Colonic mucosa (tissue), 4 donors: ENCODE measurements around the gene PDCD6IP. TPM values are rescaled to one million over a fixed set of nuclear protein-coding genes. Genes with fewer than 3 reads are reported as not detected.

ENCODE experiments used
- DNase-seq: peaks from one replicate; pipeline ENCODE4 v3.0.0-alpha.2; 2020
- H3K27ac ChIP-seq: fragments of 200-600 bp; one replicate; pipeline ENCODE4 v1.8.0; 2021
- H3K27me3 ChIP-seq: fragments of 200-600 bp; one replicate; pipeline ENCODE4 v1.8.0; 2021
- H3K36me3 ChIP-seq: fragments of 200-600 bp; one replicate; pipeline ENCODE4 v1.8.0; 2021
- H3K4me1 ChIP-seq: fragments of 200-600 bp; one replicate; pipeline ENCODE4 v1.8.0; 2021; ENCODE audit warnings: mild to moderate bottlenecking
- H3K4me3 ChIP-seq: fragments of 200-600 bp; one replicate; pipeline ENCODE4 v1.8.0; 2021
- H3K9ac ChIP-seq, 2 donors: one replicate each; pipeline ENCODE4 v1.7.0; 2013; ENCODE audit warnings: control low read depth in 2 of 2, low read depth in 2 of 2, low read length in 2 of 2
- H3K9me3 ChIP-seq: fragments of 200-600 bp; one replicate; pipeline ENCODE4 v1.8.0; 2021
- intact Hi-C: fragments of 100-400 bp; cut with DNase I; formaldehyde crosslinking; loops from one replicate; pipeline ENCODE4 v1.14.1; 2022
- total RNA-seq, 2 donors: library from RNA; stranded (reverse); fragmentation: NEBNext Ultra II Directional in 1 of 2; extraction: Animal tissue kit (Norgen Biotek cat#: 25700) in 1 of 2; gene quantifications; one replicate each; pipeline ENCODE4 v1.2.1, GENCODE V29; 2021
- TF ChIP-seq, protein P1 (sequence below): fragments of 200-600 bp; IDR thresholded peaks from one replicate; pipeline ENCODE4 v1.8.0; 2022; ENCODE audit warnings: antibody characterized with exemption, mild to moderate bottlenecking
- donor health status: healthy.
- donor health status: DM: no; HTN: no; CAD: no.
- donor health status: DM: no; HTN: no; CAD: no.

Gene PDCD6IP
- total RNA-seq, 2 donors from 2014 or later, result 388 to 492 TPM

DNA sequence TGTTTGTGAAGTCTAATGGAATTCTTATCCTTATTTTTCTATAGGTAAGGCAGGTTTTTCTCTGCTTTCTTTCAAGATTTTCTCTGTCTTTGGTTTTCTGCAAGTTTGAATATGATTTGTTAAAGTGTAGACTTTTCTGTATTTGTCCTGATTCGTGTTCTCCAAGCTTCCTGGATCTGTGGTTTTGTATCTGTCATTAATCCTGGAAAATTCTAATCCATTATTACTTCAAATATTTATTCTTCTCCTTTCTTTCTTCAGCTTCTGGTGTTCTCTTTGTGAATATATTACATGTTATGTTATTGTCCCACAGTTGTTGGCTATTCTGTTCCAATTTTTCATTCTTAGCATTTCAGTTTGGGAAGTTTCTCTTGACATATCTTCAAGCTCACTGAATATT is 76.4 kb downstream of the PDCD6IP start:
- Histone ChIP-seq H3K4me3 (no peak overlapping the region), H3K4me1 (no peaks in the 10 kb centered on the region), H3K9me3 (no peaks in the 10 kb centered on the region), H3K36me3 (no peaks in the 10 kb centered on the region), H3K27ac (no peak overlapping the region), H3K27me3 (no peaks in the 10 kb centered on the region), H3K9ac (no peak overlapping the region)
- intact Hi-C loops, result no loop called here
- DNase-seq, result no peak
- TF ChIP-seq, protein P1, sequence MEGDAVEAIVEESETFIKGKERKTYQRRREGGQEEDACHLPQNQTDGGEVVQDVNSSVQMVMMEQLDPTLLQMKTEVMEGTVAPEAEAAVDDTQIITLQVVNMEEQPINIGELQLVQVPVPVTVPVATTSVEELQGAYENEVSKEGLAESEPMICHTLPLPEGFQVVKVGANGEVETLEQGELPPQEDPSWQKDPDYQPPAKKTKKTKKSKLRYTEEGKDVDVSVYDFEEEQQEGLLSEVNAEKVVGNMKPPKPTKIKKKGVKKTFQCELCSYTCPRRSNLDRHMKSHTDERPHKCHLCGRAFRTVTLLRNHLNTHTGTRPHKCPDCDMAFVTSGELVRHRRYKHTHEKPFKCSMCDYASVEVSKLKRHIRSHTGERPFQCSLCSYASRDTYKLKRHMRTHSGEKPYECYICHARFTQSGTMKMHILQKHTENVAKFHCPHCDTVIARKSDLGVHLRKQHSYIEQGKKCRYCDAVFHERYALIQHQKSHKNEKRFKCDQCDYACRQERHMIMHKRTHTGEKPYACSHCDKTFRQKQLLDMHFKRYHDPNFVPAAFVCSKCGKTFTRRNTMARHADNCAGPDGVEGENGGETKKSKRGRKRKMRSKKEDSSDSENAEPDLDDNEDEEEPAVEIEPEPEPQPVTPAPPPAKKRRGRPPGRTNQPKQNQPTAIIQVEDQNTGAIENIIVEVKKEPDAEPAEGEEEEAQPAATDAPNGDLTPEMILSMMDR, result no peak

DNA sequence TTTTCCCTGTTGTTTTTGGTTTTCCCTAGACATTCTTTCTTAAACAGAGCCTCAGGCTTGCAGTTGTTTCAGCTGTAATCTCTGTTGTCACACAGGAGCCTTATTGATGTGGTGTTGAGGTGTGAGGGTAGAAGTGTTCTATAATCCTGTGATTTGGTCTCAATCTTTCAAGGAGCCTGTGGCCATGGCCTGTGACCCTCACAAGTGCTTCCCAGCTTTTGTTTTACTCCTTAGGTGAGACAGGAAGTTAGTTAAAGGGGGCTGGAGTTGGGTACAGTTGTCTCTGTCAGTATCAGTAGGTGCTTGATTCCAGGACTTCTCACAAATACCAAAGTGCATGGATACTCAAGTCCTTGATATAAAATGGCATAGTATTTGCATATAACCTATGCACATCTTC is 77.2 kb downstream of the PDCD6IP start:
- Histone ChIP-seq H3K9ac (no peak overlapping the region), H3K36me3 (no peaks in the 10 kb centered on the region), H3K4me1 (no peaks in the 10 kb centered on the region), H3K27ac (no peak overlapping the region), H3K4me3 (no peak overlapping the region), H3K27me3 (no peaks in the 10 kb centered on the region), H3K9me3 (no peaks in the 10 kb centered on the region)
- no peak for DNase-seq
- intact Hi-C loops, result no loop called here
- TF ChIP-seq, protein P1, result no peak

DNA sequence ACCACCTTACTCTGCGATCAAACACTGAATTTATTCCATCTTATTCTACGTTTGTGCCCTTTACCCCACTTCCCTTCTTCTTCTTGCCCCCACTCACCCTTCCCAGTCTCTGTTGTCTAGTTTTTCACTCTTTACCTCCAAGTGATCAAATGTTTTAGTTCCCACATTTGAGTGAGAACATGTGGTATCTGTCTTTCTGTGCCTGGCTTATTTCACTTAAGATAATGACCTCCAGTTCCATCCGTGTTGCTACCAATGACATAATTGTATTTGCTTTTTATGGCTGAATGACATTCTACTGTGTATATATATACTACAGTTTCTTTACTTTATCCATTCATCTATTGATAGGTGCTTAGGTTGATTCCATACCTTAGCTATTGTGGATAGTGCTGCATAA is 78.8 kb downstream of the PDCD6IP start:
- no peak overlapping the region for H3K9ac ChIP-seq
- intact Hi-C loops, result no loop called here
- TF ChIP-seq, protein P1, result no peak
- no peaks in the 10 kb centered on the region for H3K27me3 ChIP-seq
- H3K27ac ChIP-seq, result no peak overlapping the region
- no peak for DNase-seq
- no peak overlapping the region for H3K4me3 ChIP-seq
- no peaks in the 10 kb centered on the region for H3K36me3 ChIP-seq
- H3K4me1 ChIP-seq, result no peaks in the 10 kb centered on the region
- no peaks in the 10 kb centered on the region for H3K9me3 ChIP-seq

DNA sequence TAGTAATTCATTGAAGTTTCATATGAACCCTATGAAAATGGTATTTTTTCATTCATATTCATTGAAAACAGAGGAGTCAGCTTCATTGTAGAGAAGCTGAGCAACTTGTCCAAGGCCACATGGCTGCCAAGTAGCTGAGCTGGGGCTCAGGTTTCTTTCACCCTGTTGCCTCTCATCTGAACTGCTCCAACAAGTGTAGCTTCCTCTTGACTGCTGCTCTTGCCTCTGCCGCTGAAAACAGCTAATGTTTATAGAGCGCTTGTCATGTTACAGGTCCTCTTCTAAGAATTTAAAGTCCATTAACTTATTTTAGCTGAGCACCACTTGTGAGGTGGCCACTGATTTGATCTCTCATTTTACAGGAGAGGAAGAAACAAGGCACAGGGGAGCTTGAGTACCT is 81.1 kb downstream of the PDCD6IP start:
- H3K4me3 ChIP-seq, result no peak overlapping the region
- intact Hi-C loops, result no loop called here
- no peak overlapping the region for H3K9ac ChIP-seq
- TF ChIP-seq, protein P1, result no peak
- no peaks in the 10 kb centered on the region for H3K9me3 ChIP-seq
- H3K27ac ChIP-seq, result no peak overlapping the region
- no peaks in the 10 kb centered on the region for H3K4me1 ChIP-seq
- H3K27me3 ChIP-seq, result no peaks in the 10 kb centered on the region
- DNase-seq, result no peak
- H3K36me3 ChIP-seq, result no peaks in the 10 kb centered on the region

DNA sequence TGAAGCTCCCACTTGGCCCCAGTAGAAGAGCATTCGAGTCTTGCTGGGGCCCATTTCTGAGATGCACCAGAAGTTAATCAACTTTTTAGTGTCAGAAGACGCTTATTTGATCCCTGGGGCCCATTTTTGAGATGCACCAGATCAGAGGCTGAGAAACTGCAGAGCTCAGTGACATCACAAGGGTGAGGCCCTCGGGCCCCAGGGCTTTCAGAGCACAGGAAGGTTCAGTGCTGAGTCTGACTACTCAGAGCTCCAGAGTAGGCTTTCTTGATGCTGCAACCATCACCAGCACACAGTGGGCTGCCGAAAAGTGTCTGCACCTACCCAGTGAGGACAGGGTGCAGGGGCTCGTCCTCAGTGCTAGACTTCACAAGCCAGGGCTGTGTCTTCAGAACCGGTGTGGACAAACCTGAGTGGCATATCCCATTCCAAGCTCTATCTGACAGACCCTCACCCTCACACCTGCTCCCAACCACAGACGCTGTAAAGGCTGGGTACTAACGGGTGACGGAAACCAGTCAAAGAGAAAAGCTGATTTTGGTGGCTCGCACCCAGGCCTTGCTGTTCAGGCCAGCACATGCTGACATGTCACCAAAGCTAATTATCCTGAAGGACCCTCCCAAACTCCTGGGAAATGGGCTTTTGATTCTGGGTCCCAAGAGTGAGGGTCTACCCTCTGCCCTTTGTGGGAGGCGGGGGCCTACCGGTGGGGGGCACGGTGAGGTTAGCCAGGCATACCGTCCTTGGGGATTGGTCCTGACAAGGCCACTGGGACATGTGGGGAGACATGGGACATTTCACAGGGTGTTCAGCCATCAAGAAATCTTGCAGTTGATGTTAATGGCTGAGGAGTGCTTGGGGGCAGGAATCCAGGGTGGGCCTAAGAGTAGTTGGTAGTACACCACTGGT is 83.0 kb downstream of the PDCD6IP start:
- TF ChIP-seq, protein P1, result no peak
- Histone ChIP-seq H3K27ac (no peak overlapping the region), H3K27me3 (no peaks in the 10 kb centered on the region), H3K4me3 (no peak overlapping the region), H3K36me3 (no peaks in the 10 kb centered on the region), H3K9ac (no peak overlapping the region), H3K9me3 (no peaks in the 10 kb centered on the region), H3K4me1 (no peaks in the 10 kb centered on the region)
- DNase-seq, result no peak
- intact Hi-C loops, result no loop called here
